ENCODE results near the gene PCDHB14. TPM values are rescaled to one million over a fixed set of nuclear protein-coding genes. Genes with fewer than 3 reads are reported as not detected.
"Not testable (repeated sequence)": the region's sequence is repeated elsewhere in the genome, so short reads cannot be mapped to it uniquely, and the experiment has no call there.

PCDHB14 gene
- polyA plus RNA-seq, 3 donors = 7.2 to 10.5 (median 8.5) TPM

- DNase-seq (ENCODE audit: low read depth in 3 of 3, low spot score in 2 of 3) = no peak
Observed at GRCh38 chr5:141208478-141208877, 14.7 kb upstream of the PCDHB14 start, which contains the start of gene PCDHB12. Gene PCDHB12, plus strand, starts transcription at chr5:141208719. Its CDS starts 189 bp downstream, at chr5:141208908.

GRCh38 chr5:141210281-141210680, 12.9 kb upstream of the PCDHB14 start:
- not testable (repeated sequence) for DNase-seq (ENCODE audit: low read depth in 3 of 3, low spot score in 2 of 3)

GRCh38 chr5:141210849-141211248, 12.3 kb upstream of the PCDHB14 start:
- not testable (repeated sequence) for DNase-seq (ENCODE audit: low read depth in 3 of 3, low spot score in 2 of 3)

- not testable (repeated sequence) for DNase-seq (ENCODE audit: low read depth in 3 of 3, low spot score in 2 of 3)
Observed at GRCh38 chr5:141213656-141214339, 9.3 kb upstream of the PCDHB14 start, which contains the start of gene PCDHB13. Gene PCDHB13, plus strand, starts transcription at chr5:141213919. Its CDS starts 205 bp downstream, at chr5:141214124.

GRCh38 chr5:141214583-141214982, 8.6 kb upstream of the PCDHB14 start:
- not testable (repeated sequence) for DNase-seq (ENCODE audit: low read depth in 3 of 3, low spot score in 2 of 3)

- DNase-seq (ENCODE audit: low read depth in 3 of 3, low spot score in 2 of 3) = not testable (repeated sequence)
Observed at GRCh38 chr5:141215504-141215903, 7.6 kb upstream of the PCDHB14 start.

GRCh38 chr5:141216035-141216434, 7.1 kb upstream of the PCDHB14 start:
- DNase-seq (ENCODE audit: low read depth in 3 of 3, low spot score in 2 of 3) = not testable (repeated sequence)

- DNase-seq (ENCODE audit: low read depth in 3 of 3, low spot score in 2 of 3) = not testable (repeated sequence)
Observed at GRCh38 chr5:141224844-141225243, 1.7 kb downstream of the PCDHB14 start.

GRCh38 chr5:141225421-141225820, 2.3 kb downstream of the PCDHB14 start:
- not testable (repeated sequence) for DNase-seq (ENCODE audit: low read depth in 3 of 3, low spot score in 2 of 3)

- no peak for DNase-seq (ENCODE audit: low read depth in 3 of 3, low spot score in 2 of 3)
Observed at GRCh38 chr5:141234109-141234667, 11.0 kb downstream of the PCDHB14 start.

- not testable (repeated sequence) for DNase-seq (ENCODE audit: low read depth in 3 of 3, low spot score in 2 of 3)
Observed at GRCh38 chr5:141235922-141236321, 12.8 kb downstream of the PCDHB14 start.

GRCh38 chr5:141236516-141237313, 13.6 kb downstream of the PCDHB14 start:
- DNase-seq (ENCODE audit: low read depth in 3 of 3, low spot score in 2 of 3) = no peak

GRCh38 chr5:141241496-141241895, 18.4 kb downstream of the PCDHB14 start:
- DNase-seq (ENCODE audit: low read depth in 3 of 3, low spot score in 2 of 3) = no peak

- DNase-seq (ENCODE audit: low read depth in 3 of 3, low spot score in 2 of 3) = no peak
Observed at GRCh38 chr5:141245250-141245717, 22.1 kb downstream of the PCDHB14 start, which contains the start of gene PCDHB15. Gene PCDHB15, plus strand, starts transcription at chr5:141245395. Its CDS starts 184 bp downstream, at chr5:141245579.

- DNase-seq (ENCODE audit: low read depth in 3 of 3, low spot score in 2 of 3) = not testable (repeated sequence)
Observed at GRCh38 chr5:141246971-141247370, 23.8 kb downstream of the PCDHB14 start.

GRCh38 chr5:141247434-141247833, 24.3 kb downstream of the PCDHB14 start:
- not testable (repeated sequence) for DNase-seq (ENCODE audit: low read depth in 3 of 3, low spot score in 2 of 3)

GRCh38 chr5:141250576-141250975, 27.4 kb downstream of the PCDHB14 start:
- no peak for DNase-seq (ENCODE audit: low read depth in 3 of 3, low spot score in 2 of 3)

GRCh38 chr5:141258464-141258863, 35.3 kb downstream of the PCDHB14 start:
- DNase-seq (ENCODE audit: low read depth in 3 of 3, low spot score in 2 of 3) = no peak

- DNase-seq (ENCODE audit: low read depth in 3 of 3, low spot score in 2 of 3) = no peak
Observed at GRCh38 chr5:141258948-141259347, 35.8 kb downstream of the PCDHB14 start.

- no peak for DNase-seq (ENCODE audit: low read depth in 3 of 3, low spot score in 2 of 3)
Observed at GRCh38 chr5:141260458-141261237, 37.5 kb downstream of the PCDHB14 start.

Data from right renal cortex interstitium (tissue), 3 donors.